KMS-11 (cell line): ENCODE measurements around the gene PTPA.
"Not testable (repeated sequence)": the region's sequence is repeated elsewhere in the genome, so short reads cannot be mapped to it uniquely, and the experiment has no call there.

ENCODE experiments used
- H2AFZ ChIP-seq: fragments of 200-600 bp; sonication (generic); 2 replicates; pipeline ENCODE4 v1.6.1; 2016; ENCODE audit warnings: antibody characterized with exemption, mixed run types, low read depth
- H3K27ac ChIP-seq: fragments of 200-600 bp; sonication (generic); 2 replicates; pipeline ENCODE4 v1.6.1; 2016; ENCODE audit warnings: mild to moderate bottlenecking, mixed run types
- H3K27me3 ChIP-seq: fragments of 200-600 bp; sonication (generic); 2 replicates; pipeline ENCODE4 v1.6.1; 2017; ENCODE audit warnings: mild to moderate bottlenecking, low read depth, mixed run types, moderate library complexity; ENCODE audit not compliant: insufficient read depth
- H3K36me3 ChIP-seq: fragments of 200-600 bp; sonication (generic); 2 replicates; pipeline ENCODE4 v1.6.1; 2017; ENCODE audit warnings: mild to moderate bottlenecking, mixed run types; ENCODE audit not compliant: insufficient read depth
- H3K4me1 ChIP-seq: fragments of 200-600 bp; sonication (generic); 2 replicates; pipeline ENCODE4 v1.6.1; 2016; ENCODE audit warnings: mild to moderate bottlenecking, low read depth, mixed run types; ENCODE audit not compliant: poor library complexity, severe bottlenecking
- H3K4me2 ChIP-seq: fragments of 200-600 bp; sonication (generic); 2 replicates; pipeline ENCODE4 v1.7.0; 2016; ENCODE audit warnings: mild to moderate bottlenecking, mixed run types
- H3K4me3 ChIP-seq: fragments of 200-600 bp; sonication (generic); IDR thresholded peaks from 2 replicates; pipeline ENCODE4 v1.6.1; 2017; ENCODE audit warnings: low read depth, low read length, mixed read lengths; ENCODE audit not compliant: insufficient read depth
- H3K79me2 ChIP-seq: fragments of 200-600 bp; sonication (generic); 2 replicates; pipeline ENCODE4 v1.6.1; 2016; ENCODE audit warnings: low read depth, mixed run types; ENCODE audit not compliant: insufficient read depth
- H3K9ac ChIP-seq: fragments of 200-600 bp; sonication (generic); 2 replicates; pipeline ENCODE4 v1.6.1; 2016; ENCODE audit warnings: mild to moderate bottlenecking, mixed run types
- H4K20me1 ChIP-seq: fragments of 200-600 bp; sonication (generic); 2 replicates; pipeline ENCODE4 v1.6.1; 2016; ENCODE audit warnings: mild to moderate bottlenecking, mixed run types; ENCODE audit not compliant: insufficient read depth
- CTCF ChIP-seq: fragments of 200-600 bp; sonication (generic); conservative IDR thresholded peaks from 2 replicates; pipeline ENCODE4 v1.6.1; 2017; ENCODE audit warnings: low read depth, mild to moderate bottlenecking, antibody characterized with exemption, low read length, moderate library complexity, mixed read lengths

Gene PTPA

DNA sequence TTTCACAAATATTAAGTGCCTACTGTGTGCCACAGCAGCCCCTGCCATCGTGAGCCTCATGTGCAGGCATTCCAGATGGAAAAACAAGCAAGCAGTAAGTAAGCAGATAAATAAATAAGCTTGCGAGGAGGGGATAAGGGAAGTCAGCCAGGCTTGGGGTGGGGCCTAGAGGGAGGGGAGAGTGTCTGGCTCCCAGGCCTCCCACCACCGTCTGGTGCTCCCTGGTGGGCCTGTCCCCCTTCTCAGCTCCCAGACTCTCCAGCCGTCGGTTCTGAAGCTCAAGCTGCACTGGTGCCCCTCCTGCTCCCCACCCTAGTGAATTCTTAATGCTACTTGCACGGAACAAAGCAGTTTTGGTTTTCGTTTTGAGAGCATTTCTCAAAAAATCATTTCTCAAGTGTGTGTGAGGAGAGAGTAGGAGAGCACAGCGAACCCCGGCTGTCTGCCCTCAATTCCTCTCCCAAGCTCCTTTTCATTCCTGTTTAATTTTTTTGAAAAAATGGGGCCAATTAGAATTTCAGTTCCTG lies 73.4 kb downstream of the PTPA start:
- no peak overlapping the region for H3K27ac ChIP-seq
- no peaks in the 10 kb centered on the region for H3K27me3 ChIP-seq
- no peaks in the 10 kb centered on the region for H3K79me2 ChIP-seq
- no peak overlapping the region for H3K9ac ChIP-seq
- H3K4me3 ChIP-seq, result no peak overlapping the region
- peaks cover 7% of the 10 kb centered on the region for H3K4me1 ChIP-seq
- H3K4me2 ChIP-seq, result no peak overlapping the region
- H4K20me1 ChIP-seq, result no peaks in the 10 kb centered on the region
- no peaks in the 10 kb centered on the region for H3K36me3 ChIP-seq
- TF ChIP-seq CTCF, result no peak
- H2AFZ ChIP-seq, result no peak overlapping the region

- no peaks in the 10 kb centered on the region for H3K36me3 ChIP-seq
- H2AFZ ChIP-seq, result no peak overlapping the region
- H3K9ac ChIP-seq, result no peak overlapping the region
- H3K79me2 ChIP-seq, result no peaks in the 10 kb centered on the region
- H3K27me3 ChIP-seq, result no peaks in the 10 kb centered on the region
- no peak for TF ChIP-seq CTCF
- H3K4me1 ChIP-seq, result peaks cover 7% of the 10 kb centered on the region
- H4K20me1 ChIP-seq, result no peaks in the 10 kb centered on the region
- H3K4me2 ChIP-seq, result no peak overlapping the region
- H3K4me3 ChIP-seq, result no peak overlapping the region
- H3K27ac ChIP-seq, result no peak overlapping the region
Measured at GRCh38 chr9:129185402-129185801, 74.2 kb downstream of the PTPA start.

- H3K27ac ChIP-seq, result no peak overlapping the region
- no peak overlapping the region for H3K4me2 ChIP-seq
Measured at GRCh38 chr9:129185991-129186390, 74.8 kb downstream of the PTPA start.

GRCh38 chr9:129187042-129187441 lies 75.8 kb downstream of the PTPA start:
- Histone ChIP-seq H4K20me1 (no peaks in the 10 kb centered on the region), H3K4me3 (no peak overlapping the region), H3K4me2 (no peak overlapping the region), H3K79me2 (no peaks in the 10 kb centered on the region), H2AFZ (no peak overlapping the region), H3K36me3 (no peaks in the 10 kb centered on the region), H3K9ac (no peak overlapping the region), H3K4me1 (peaks cover 7% of the 10 kb centered on the region), H3K27me3 (no peaks in the 10 kb centered on the region), H3K27ac (no peak overlapping the region)
- no peak for TF ChIP-seq CTCF

More at GRCh38 chr9:129185991-129186390, 74.8 kb downstream of the PTPA start:
- Histone ChIP-seq H3K4me1 (peaks cover 7% of the 10 kb centered on the region), H3K79me2 (no peaks in the 10 kb centered on the region), H4K20me1 (no peaks in the 10 kb centered on the region), H3K27me3 (no peaks in the 10 kb centered on the region), H3K9ac (no peak overlapping the region), H3K4me3 (no peak overlapping the region), H3K36me3 (no peaks in the 10 kb centered on the region), H2AFZ (no peak overlapping the region)
- no peak for TF ChIP-seq CTCF

GRCh38 chr9:129189971-129190370 lies 78.8 kb downstream of the PTPA start:
- not testable (repeated sequence) for H3K27ac ChIP-seq, H3K4me3 ChIP-seq, H3K9ac ChIP-seq, H2AFZ ChIP-seq, H3K36me3 ChIP-seq, H4K20me1 ChIP-seq, H3K27me3 ChIP-seq, H3K4me1 ChIP-seq, H3K79me2 ChIP-seq, H3K4me2 ChIP-seq
